ENCODE measurements around the gene TMEFF1.

DNA sequence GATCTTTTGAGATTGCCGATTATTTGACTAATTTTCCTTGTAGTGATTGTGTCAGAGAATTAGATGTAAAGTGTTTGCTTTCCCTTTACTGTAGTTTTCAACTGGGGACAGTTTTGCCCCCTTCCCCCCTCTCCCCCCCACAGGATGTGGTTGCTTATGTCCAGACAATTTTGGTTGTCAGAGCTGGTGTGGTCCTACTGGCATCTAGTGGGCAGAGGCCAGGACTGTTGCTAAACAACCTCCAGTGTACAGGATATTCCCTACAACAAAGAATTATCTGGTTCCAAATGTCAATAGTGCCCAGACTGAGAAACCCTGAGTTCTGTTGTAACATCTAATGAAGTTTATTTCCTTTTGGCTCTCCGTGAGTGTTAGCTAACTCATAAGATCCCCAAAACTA, 20.0 kb downstream of the TMEFF1 start:
- TF ChIP-seq POLR2A (IDR thresholded peaks at IDR 0.05; ENCODE audit: low read length), result no peak
- no peak for TF ChIP-seq GATA1 (IDR thresholded peaks at IDR 0.05; ENCODE audit: low read depth, low read length)
